HG03457 (cell line): ENCODE measurements around the gene SOX18.

ENCODE experiments used
- ATAC-seq: cut with Tn5 transposase; IDR thresholded peaks from one replicate; pipeline ENCODE4 v1.9.1; 2021; ENCODE audit warnings: moderate number of reproducible peaks; ENCODE audit not compliant: unreplicated experiment

The SOX18 gene

DNA sequence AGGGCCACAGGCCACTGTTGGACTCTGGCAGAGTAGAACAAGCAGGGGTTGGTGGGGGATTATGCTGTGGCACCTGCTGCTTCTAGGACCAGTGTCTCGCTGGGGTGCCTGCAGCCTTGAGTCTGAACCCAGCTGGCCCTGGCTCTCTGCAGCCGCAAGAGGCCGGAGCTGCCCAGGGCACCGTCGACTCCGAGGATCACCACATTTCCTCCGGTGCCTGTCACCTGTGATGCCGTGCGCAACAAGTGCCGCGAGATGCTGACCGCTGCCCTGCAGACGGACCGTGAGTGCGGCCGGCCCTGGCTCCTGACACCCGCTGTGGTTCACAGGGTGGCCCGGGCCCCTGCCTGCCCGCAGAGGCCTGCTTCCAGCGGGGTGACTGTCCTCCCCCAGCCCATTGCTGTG is 19.8 kb upstream of the SOX18 start:
- no peak for ATAC-seq

DNA sequence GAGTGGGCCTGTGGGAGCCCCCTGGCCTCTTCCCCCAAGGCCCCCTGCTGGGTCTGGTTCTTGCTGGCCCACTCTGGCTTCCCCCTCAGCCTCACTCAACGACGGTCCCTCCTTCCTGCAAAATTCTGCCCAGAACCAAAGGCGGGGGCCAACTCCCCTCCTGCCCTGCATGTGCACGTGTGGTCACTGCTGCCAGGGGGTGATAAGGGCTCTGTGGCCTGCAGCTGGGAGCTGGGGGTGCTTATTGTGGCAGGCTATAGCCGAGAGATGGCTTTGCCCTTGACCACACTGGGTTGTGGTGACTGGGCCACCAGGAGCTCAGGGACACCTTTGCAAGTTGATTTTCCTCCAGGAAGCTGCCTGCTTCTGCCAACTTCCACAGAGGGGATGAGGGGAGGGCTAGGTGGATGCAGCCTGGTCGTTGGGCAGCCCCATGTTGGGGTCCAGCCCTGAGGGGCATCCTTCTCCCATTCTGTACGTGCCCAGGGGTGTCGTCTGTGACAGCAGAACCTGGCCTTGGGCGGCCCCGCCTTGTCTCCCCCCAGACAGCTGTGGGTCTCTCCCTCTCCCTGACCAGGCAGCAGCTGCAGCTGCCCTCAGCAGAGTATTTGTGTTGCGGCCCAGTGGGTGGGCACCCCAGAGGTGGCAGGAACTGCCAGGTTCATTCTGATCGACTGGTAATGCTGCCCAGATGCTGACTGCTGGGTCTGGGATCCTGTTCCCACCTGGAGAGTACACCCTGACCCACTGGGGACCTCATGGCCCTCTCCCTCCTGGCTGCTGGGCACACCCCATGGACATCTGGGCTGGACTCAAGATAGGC is 19.2 kb upstream of the SOX18 start:
- no peak for ATAC-seq

DNA sequence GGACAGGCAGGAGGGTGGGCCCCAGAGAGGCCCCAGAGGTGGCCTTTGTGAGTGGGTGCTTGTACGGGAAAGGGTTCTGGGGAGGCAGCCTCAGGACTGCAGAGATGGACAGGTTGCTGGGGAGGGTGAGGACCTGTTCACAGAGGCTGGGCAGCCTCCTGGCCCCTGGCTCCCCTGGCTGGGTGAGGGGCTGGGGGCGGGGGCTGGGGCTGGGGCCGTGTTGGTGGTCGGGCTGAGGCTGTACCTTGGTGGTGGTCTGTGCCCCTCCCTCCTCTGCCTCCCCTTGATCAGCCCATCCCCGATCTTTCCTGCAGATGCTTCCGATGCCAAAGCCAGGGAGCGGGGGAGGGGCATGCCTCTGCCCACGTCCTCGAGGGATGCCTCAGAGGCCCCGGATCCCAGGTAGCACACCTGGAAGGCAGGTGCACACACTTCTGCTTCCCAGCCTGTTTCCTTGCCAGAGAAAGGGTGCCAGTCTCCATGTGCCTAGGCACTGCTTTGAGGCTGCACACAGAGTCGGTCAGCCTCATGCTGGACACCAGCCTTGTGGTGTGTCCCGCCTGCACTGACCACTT is 18.4 kb upstream of the SOX18 start:
- ATAC-seq, result no peak

DNA sequence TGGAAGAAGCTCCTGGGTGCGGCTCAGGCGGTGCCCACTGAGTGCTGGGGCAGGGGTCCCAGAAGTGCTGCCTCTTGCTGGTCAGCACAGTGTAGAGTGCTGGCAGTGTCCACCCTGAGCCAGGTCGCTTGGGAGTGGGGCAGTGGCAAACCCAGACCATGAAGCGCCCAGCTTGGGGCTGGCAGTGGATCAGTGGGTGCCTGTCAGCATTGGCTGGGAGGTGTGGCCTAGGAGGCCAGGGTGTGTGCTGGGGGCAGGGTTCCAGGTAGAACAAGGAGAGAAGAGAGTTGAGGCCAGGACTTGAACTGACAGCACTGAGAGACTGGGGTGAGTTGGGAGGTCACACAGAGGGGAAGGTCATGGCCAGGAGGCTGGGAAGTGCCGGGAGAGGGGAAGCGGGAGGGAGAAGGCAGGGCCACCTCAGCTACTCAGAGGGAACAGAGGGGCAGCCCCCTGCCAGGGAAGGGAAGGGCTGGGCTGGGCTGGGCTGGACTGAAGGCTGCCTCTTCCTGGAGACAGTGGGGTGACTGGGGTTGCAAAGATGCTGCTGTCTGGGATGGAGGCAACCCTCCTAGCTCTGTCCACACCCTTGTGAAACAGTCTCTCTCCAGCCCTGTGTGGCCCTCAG is 17.7 kb upstream of the SOX18 start:
- ATAC-seq, result no peak

DNA sequence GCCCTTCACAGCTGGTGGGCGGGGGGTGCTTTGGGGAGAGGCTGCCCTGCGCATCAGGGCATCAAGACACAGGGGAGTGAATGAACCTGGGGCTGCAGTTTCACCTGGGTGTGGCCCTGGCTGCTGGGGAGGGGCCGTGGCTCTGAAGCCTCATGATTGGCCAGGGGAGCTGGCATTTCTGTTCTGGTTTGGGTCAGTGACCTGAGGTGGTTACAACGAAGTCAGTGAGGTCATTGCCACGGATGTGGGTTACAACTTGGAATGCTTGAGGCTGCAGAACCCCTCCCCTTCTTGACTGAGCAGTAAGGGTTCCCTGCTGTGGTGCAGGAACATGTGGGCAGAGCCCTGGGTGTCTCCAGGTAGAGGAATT is 16.5 kb upstream of the SOX18 start:
- peak; percentile 50 for ATAC-seq

- no peak for ATAC-seq
These were observed 15.9 kb upstream of the SOX18 start for GRCh38 chr20:64065062-64065973.

DNA sequence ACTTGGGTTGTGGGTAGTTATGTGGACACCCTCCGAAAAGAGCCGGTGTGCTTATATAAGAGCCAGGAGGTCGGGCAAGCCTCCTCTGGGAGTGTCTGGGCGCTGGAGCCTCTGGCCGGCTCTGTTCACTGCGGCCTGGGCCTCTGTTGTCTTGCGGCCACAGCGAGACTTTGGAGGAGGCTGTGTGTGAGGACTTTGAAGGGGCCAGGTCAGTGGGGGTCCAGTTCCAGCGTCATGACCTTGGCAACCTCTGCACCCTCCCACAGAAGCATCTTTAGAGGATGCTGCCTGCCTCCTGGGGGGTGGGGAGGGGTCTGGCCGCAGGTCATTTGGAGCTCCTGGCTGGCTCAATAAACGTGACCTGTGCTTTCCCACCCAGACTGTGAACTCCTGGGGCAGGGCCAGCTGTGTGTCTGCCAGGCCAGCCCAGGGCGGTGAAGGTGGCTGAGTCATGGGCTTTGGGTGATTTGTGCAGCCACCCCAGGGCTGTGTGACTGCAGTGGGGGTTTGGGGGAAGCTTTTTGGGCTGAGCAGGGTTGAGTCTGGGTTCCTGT is 14.8 kb upstream of the SOX18 start:
- no peak for ATAC-seq

DNA sequence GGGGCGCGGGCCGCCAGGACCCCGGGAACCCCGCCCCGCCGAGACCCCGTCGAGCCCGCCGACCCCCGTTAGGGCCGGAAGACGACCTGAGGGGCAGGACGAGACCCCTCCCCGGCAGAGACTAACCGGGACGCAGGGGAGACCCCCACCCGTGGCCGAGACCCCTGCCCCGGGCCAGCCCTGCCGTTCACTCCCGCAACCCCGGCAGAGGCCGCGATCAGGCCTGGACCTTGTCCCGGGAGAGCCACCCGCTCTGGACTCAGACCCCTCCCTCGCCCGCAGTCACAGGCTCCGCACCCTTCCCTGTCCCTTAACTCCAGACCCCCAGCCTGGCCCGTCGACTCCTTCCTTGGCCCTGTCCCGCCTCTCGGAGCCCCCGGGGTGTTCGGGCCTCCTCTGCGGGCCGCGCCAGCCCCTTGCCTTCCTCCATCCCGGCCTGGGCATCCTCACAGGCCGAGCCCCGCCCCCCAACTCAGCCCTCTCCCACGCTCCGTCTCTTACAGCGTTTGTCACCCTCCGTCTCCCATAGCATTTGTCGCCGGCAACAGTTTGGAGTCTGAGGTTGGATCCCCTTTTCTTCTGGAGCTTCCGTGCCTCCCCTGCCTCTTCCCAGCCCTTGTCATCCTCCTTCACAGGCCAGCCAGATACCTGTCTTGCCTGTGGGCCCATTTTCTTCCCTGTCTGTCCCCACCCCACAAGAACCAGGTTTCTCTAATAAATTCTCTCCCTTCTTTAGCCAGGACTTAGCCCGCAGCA is 14.1 kb upstream of the SOX18 start:
- ATAC-seq, result no peak

- ATAC-seq, result peak; percentile 51
These were observed 13.4 kb upstream of the SOX18 start, which contains the start of gene TCEA2 for GRCh38 chr20:64062596-64063388. Gene TCEA2, plus strand, starts transcription at chr20:64063198. Its CDS starts 115 bp downstream, at chr20:64063313.

GRCh38 chr20:64062276-64062595 is 12.8 kb upstream of the SOX18 start:
- ATAC-seq, result no peak

DNA sequence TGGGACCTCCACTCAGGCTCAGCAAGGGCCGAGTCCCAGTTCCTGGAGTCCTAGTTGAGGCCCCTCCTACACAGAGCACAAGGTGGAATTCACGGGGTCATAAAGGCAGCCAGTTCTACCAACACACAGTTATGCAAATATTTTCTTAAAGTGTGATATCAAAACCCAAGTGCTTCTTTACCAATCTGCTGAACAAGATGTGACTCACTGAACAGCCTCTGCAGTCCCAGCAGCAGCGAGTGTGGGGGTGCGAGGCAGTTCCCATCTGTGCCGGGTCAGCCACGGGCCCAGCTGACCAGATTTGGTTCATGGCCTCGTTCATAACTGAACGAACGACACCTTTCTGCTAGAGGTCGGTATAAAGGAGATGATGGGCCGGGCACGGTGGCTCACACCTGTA is 9.1 kb upstream of the SOX18 start:
- no peak for ATAC-seq

DNA sequence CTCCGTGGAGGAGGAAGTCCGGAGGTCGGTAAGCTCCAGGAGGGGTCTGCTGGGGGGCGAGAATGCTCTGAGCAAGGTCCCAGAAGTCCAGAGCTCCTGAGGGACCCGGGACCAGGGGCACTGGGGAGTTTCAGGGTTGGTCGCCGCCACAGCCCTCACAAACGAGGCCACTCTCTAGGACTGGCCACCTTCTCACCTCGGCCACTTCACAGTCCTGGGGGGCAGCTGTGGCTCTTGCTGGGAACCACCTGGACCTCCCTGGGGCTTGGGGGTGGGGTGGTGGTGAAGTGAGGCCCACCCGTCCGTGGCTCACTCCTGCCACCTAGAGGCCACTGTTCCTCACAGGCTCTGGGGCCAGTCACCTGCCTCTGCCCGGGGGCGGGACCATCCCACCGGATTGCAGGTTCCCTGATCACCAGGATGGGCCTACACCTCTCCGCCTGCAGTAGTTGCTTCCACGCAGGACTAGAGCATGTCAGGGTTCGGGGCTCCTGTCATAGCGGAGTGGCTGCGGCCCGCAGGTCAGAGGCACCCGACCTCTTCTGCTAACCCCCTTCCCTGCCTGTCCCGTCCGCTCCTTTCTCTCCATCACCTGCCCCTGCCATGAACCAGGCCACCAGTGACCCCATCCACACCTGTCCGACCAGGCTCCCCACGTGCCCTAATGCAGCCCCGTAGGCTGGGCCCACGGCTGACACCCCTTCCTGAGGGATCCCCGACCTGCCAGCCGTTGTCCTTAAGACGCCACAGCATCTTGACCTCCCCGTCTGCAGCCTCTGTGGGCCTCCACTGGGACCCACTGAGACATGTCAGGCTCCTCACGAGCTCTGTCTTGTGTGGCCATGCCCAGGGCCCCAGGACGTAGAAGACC is 8.4 kb upstream of the SOX18 start:
- no peak for ATAC-seq

DNA sequence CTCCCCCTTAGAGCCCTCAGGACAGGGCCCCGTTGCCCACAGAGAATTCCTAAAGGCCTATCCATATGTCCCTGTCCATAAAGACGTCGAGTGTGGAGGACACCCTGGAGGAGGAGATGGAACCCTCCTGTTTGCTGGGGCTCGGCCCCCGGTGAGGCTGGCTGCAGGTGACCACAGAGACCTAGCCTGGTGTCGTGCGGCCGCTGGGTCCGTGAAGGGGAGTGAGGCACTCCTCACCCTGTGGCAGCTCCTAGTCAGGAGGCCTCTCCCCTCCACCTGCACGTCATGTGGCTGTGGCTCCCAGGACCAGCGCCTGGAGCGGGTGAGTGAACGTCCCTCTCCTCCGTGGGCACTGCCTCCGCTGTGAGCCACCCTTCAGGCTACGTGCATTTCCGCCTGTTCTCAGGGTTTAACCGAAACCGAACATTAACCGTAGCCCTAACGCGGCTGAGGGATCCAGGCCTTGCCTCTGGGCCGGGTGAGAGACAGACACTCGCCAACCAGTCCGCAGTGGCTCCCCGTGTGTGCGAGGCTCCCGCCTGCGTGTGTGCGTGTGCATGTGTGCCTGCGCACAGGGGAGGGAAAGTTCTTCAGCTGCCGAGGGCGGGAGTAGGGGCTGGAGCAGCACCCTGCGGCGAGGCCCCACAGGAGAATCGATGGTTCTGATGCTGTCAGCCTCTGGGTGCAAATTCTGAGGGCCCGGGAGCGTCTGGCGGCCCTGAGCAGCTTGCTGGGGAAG is 7.6 kb upstream of the SOX18 start:
- no peak for ATAC-seq

DNA sequence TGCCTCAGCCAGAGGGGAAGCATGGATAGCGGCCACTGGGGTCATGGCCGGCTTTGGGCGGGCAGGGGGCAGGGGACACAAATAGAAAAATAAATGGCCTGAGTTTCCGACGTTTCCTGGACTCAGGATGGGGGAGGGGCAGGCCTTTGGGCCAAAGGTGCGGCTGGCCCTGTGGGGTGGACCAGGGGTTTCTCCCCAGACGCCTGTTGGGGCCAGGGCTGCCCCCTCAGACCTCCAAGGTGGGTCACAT is 7.1 kb upstream of the SOX18 start:
- ATAC-seq, result no peak

DNA sequence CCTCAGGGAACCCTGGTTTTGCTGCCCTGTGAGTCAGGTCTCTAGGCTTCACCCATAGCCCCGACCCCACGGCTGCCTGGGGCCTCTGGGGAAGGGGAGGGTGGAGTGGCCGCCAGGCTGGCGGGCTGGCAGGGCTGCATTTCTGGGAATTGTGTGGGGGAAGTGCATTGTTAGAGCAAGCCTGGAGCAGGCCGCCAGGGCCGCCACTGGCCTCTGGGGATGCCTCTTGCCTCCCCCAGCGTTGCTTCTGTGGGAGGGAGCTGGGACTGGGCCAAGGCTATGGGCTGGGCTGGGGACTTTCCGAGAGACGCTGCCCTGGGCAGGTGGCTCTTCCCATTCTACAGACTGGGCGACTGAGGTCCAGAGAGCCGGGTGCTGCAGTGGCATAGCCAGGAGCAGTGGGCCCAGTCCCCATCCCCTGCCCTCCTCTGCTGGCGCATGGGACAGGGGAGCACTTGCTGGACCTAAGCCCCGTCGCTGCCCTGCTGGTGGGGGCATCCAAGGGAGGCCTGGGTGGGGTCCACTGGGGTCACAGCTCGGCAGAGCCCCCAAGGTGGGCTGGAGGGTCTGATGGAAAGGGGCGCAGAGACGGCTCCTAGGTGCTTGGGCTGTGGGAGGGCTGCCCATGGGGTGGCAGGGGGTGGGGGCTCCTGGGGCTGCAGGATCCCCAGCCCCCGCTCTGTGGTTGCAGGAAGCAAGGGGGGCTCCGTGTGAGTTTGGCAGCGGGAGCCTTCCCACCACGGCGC is 6.6 kb upstream of the SOX18 start:
- no peak for ATAC-seq

GRCh38 chr20:64055396-64055892 is 6.0 kb upstream of the SOX18 start:
- ATAC-seq, result no peak
